ENCODE measurements around the gene TRAM2. TPM values are rescaled to one million over a fixed set of nuclear protein-coding genes. Genes with fewer than 3 reads are reported as not detected.

Gene TRAM2
- total and polyA plus RNA-seq, 2 of the 8 experiments (the other 6 are each of a cell fraction or from before 2014, with no cell fraction given), result 9.0 to 21.4 TPM

DNA sequence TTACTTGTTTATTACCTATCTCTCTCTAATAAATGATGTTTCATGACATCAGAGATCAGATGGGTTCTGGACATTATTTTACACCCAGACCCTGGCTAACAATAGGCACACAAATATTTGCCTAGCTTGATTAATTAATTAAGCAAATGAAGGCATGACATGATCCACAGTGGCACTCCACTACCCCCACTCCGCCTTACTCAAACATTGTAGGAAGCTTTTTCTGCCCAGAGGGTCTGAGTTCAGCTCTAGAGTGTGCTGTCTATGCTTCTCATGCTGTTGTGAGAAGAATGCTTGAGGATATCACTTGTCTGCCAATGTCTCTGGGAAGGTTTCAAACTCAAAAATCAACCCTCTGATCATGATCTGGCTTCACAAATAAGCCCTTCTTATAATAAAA is 45.0 kb downstream of the TRAM2 start:
- no peak overlapping the region for H3K27ac ChIP-seq (ENCODE audit: low read depth, low read length)
- no peak overlapping the region for H2BK20ac ChIP-seq (ENCODE audit: low read length)
- no peak overlapping the region for H2BK120ac ChIP-seq (replicated peaks; ENCODE audit: low read depth, low read length)
- ChIA-PET CTCF (ENCODE audit: partially characterized antibody) (no interaction called here), POLR2A (ENCODE audit: partially characterized antibody) (no interaction called here)
- no peaks in the 10 kb centered on the region for H3K27me3 ChIP-seq (replicated peaks in 1 of 4; ENCODE audit: control insufficient read depth in 3 of 4, extremely low read depth in 1 of 4, insufficient read depth in 3 of 4, low read length in 3 of 4)
- H3K23me2 ChIP-seq (ENCODE audit: low read depth, low read length), result no peaks in the 10 kb centered on the region
- no peaks in the 10 kb centered on the region for H4K20me1 ChIP-seq (replicated peaks in 1 of 2; ENCODE audit: control insufficient read depth in 1 of 2, insufficient read depth in 2 of 2, low read length in 2 of 2)
- no peak overlapping the region for H3K56ac ChIP-seq (replicated peaks; ENCODE audit: insufficient read length, low read depth, low read length)
- H3K79me2 ChIP-seq (ENCODE audit: control insufficient read depth in 1 of 2, insufficient read depth in 2 of 2, low read length in 2 of 2), result no peaks in the 10 kb centered on the region; a peak in 1 of 4 replicates
- 0 out of 2 replicates have a peak, but pooled peaks cover 2% of the 10 kb centered on the region for H3K79me1 ChIP-seq (ENCODE audit: low read depth, low read length)
- H2BK12ac ChIP-seq (ENCODE audit: low read depth, low read length), result no peak overlapping the region
- H2AFZ ChIP-seq (ENCODE audit: low read length), result no peak overlapping the region
- peaks cover 0 to 4% (median 2%) of the 10 kb centered on the region in 4 experiments; a peak in 1 of 8 replicates for H3K36me3 ChIP-seq (ENCODE audit: control insufficient read depth in 2 of 4, insufficient read depth in 4 of 4, low read length in 3 of 4)
- H3K14ac ChIP-seq (ENCODE audit: insufficient read length), result no peak overlapping the region
- no peak overlapping the region for H4K5ac ChIP-seq (ENCODE audit: insufficient read length, low read depth, low read length)
- no peak overlapping the region for H2BK15ac ChIP-seq (ENCODE audit: low read length)
- DNase-seq (ENCODE audit: low read depth in 1 of 2, low spot score in 2 of 2) (no peak), FAIRE-seq (no peak)
- no peak overlapping the region for H3K23ac ChIP-seq (ENCODE audit: insufficient read length)
- H3K9ac ChIP-seq (replicated peaks in 1 of 4; ENCODE audit: extremely low read depth in 1 of 4, low read depth in 3 of 4, low read length in 3 of 4), result no peak overlapping the region
- H3K4me2 ChIP-seq (ENCODE audit: insufficient read depth in 1 of 2, low read depth in 2 of 2, low read length in 2 of 2), result no peak overlapping the region
- 96% methylated on average over 1 of the region's 1 CpG; no CpG with 5 or more reads in 1 of the 2 experiments for WGBS, 2 experiments (ENCODE audit: extremely low coverage in 1 of 2, insufficient coverage in 1 of 2, insufficient read length in 1 of 2, insufficient replicate concordance in 2 of 2, low coverage in 1 of 2, low lambda C conversion rate in 2 of 2, missing lambda C conversion rate in 1 of 2)
- H2AK5ac ChIP-seq (ENCODE audit: low read depth, low read length), result no peak overlapping the region
- no peak overlapping the region for H4K8ac ChIP-seq (ENCODE audit: extremely low read depth, insufficient read depth, low read length)
- no peaks in the 10 kb centered on the region for H3K9me3 ChIP-seq (ENCODE audit: insufficient read depth in 2 of 2, low read depth in 1 of 2, low read length in 1 of 2)
- H2BK5ac ChIP-seq (ENCODE audit: low read depth, low read length), result no peak overlapping the region
- peaks cover 0 to 6% (median 4%) of the 10 kb centered on the region in 4 experiments; a peak in 3 of 7 replicates for H3K4me1 ChIP-seq (replicated peaks in 1 of 4; ENCODE audit: control insufficient read depth in 3 of 4, insufficient read depth in 4 of 4, low read length in 3 of 4)
- H3K4me3 ChIP-seq (ENCODE audit: extremely low read depth in 1 of 4, insufficient read depth in 2 of 4, low read depth in 3 of 4, low read length in 4 of 4), result no peak overlapping the region
- H4K91ac ChIP-seq (replicated peaks; ENCODE audit: insufficient read length, low read length), result no peak overlapping the region
- H3K4ac ChIP-seq (replicated peaks; ENCODE audit: insufficient read length, low read depth, low read length), result no peak overlapping the region
- no peak overlapping the region for H3K18ac ChIP-seq (ENCODE audit: extremely low read depth, low read length)
- TF ChIP-seq SP2 (IDR thresholded peaks at IDR 0.05; ENCODE audit: low read length) (no peak), ZNF274 (IDR thresholded peaks at IDR 0.05; ENCODE audit: borderline replicate concordance, extremely low read depth, low read length) (no peak), BCL11A (IDR thresholded peaks at IDR 0.05; ENCODE audit: low read depth in 2 of 2, low read length in 2 of 2) (no peak), POLR2A (IDR thresholded peaks at IDR 0.05; ENCODE audit: control extremely low read depth in 1 of 2, low read depth in 2 of 2, low read length in 2 of 2) (no peak), TCF12 (IDR thresholded peaks at IDR 0.05; ENCODE audit: low read depth, low read length) (no peak)
